ENCODE data around the gene WIF1. TPM values are rescaled to one million over a fixed set of nuclear protein-coding genes. Genes with fewer than 3 reads are reported as not detected.
A peak's percentile ranks its signal among the peaks of the same experiment; 100 is the strongest.

Gene WIF1
- total and polyA plus RNA-seq, 2 of the 8 experiments (the other 6 are each of a cell fraction or from before 2014, with no cell fraction given) = 1.8 to 9.1 TPM

GRCh38 chr12:65169320-65170208 lies 48.5 kb upstream of the WIF1 start, which contains the start of gene LEMD3 (continued):
- peak; percentile 97 for TF ChIP-seq CREB1 (IDR thresholded peaks at IDR 0.05)
- TF ChIP-seq SAP30 (IDR thresholded peaks at IDR 0.05; ENCODE audit: insufficient read depth, insufficient replicate concordance, low read length) = no peak
- TF ChIP-seq MAX (IDR thresholded peaks at IDR 0.05) = peak; percentile 100
- peak; percentile 81 for TF ChIP-seq TEAD4 (IDR thresholded peaks at IDR 0.05; ENCODE audit: low read depth, low read length)
- TF ChIP-seq BACH1 (IDR thresholded peaks at IDR 0.05; ENCODE audit: low read length) = no peak
- TF ChIP-seq SUZ12 (IDR thresholded peaks at IDR 0.05; ENCODE audit: low read length) = no peak
- TF ChIP-seq POLR2A (IDR thresholded peaks at IDR 0.05; ENCODE audit: control extremely low read depth in 1 of 2, low read depth in 2 of 2, low read length in 2 of 2) = peak; percentile 92 to 97
- peak; percentile 86 for TF ChIP-seq TAF7 (optimal IDR thresholded peaks at IDR 0.05; ENCODE audit: borderline replicate concordance, low read depth, low read length)
- peak in 1 of 2 experiments; percentile 82; a peak in 2 of 4 replicates for TF ChIP-seq HDAC2 (IDR thresholded peaks at IDR 0.05; ENCODE audit: borderline replicate concordance in 1 of 2, low read depth in 2 of 2, low read length in 2 of 2)
- no peak for TF ChIP-seq SP2 (IDR thresholded peaks at IDR 0.05; ENCODE audit: low read length)
- TF ChIP-seq SP1 (IDR thresholded peaks at IDR 0.05; ENCODE audit: low read depth, low read length) = peak; percentile 73; the same call in 1 of the 2 replicates
- TF ChIP-seq RAD21 (IDR thresholded peaks at IDR 0.05 in 1 of 2, conservative IDR thresholded peaks at IDR 0.05 in 1 of 2; ENCODE audit: low read depth in 2 of 2, low read length in 2 of 2) = no peak
- TF ChIP-seq RNF2 (IDR thresholded peaks at IDR 0.05; ENCODE audit: borderline replicate concordance, low read depth, low read length, missing control alignments, poor library complexity, severe bottlenecking) = no peak
- TF ChIP-seq SRF (IDR thresholded peaks at IDR 0.05; ENCODE audit: low read depth, low read length) = peak; percentile 38
- no peak for TF ChIP-seq CHD1 (IDR thresholded peaks at IDR 0.05; ENCODE audit: low read depth, low read length)
- peak; percentile 94; the same call in 1 of the 2 replicates for TF ChIP-seq RBBP5 (IDR thresholded peaks at IDR 0.05; ENCODE audit: borderline replicate concordance, low read depth, low read length)
- 0 out of 2 replicates have a peak, but pooled peaks have one; percentile 43 for TF ChIP-seq JUND (IDR thresholded peaks at IDR 0.05; ENCODE audit: low read length)
- no peak for TF ChIP-seq HDAC6 (IDR thresholded peaks at IDR 0.05; ENCODE audit: low read depth, low read length)
- peak; percentile 95 for TF ChIP-seq TBP (IDR thresholded peaks at IDR 0.05; ENCODE audit: low read depth, low read length)
- TF ChIP-seq GABPA (IDR thresholded peaks at IDR 0.05; ENCODE audit: borderline replicate concordance, insufficient read depth, low read length) = peak; percentile 84
- TF ChIP-seq SIRT6 (IDR thresholded peaks at IDR 0.05; ENCODE audit: low read length) = no peak
- peak; percentile 99 for TF ChIP-seq PHF8 (conservative IDR thresholded peaks at IDR 0.05; ENCODE audit: low read depth, low read length)

All from H1 (cell line).